GM19035 (cell line): ENCODE data around the gene ITGB8.

Source experiments
- ATAC-seq: cut with Tn5 transposase; IDR thresholded peaks from one replicate; pipeline ENCODE4 v1.9.1; 2021; ENCODE audit not compliant: unreplicated experiment

ITGB8 gene

DNA sequence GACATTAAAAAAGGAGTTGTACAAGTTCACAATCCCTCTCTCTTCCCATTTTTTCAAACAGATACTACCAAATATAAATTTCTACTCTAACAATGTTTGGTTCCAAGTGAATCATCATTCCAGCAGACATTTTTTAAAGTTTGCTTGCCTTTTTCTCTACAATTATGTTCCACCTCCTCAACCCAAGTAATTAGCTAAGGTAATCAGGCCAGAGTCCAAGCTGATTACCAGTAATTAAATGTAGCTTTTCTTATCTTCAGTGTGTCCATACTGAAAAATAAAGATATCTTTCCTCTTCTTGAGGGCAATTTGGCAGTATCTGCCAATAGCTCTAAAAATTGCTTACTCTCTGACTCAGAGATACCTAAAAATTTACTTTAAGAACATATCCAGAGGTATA is 126.0 kb downstream of the ITGB8 start:
- no peak for ATAC-seq

DNA sequence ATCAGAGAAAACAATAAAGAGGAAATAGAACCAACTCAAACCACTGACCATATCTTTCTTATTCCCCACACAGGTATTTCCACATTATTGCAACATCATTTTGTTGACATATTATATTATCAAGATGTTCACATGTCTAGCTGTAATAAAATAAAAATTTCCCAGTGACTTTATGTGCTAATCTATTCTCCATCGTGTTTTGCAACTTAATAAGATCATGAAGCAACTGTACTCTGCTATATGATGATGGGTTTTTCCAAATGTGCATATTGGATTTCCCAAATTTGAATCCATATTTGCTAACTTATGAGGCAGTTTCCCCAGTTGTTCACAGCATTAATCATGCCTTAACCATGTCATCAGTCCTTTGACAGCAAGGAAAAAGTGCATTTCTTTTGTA is 127.8 kb downstream of the ITGB8 start:
- no peak for ATAC-seq

DNA sequence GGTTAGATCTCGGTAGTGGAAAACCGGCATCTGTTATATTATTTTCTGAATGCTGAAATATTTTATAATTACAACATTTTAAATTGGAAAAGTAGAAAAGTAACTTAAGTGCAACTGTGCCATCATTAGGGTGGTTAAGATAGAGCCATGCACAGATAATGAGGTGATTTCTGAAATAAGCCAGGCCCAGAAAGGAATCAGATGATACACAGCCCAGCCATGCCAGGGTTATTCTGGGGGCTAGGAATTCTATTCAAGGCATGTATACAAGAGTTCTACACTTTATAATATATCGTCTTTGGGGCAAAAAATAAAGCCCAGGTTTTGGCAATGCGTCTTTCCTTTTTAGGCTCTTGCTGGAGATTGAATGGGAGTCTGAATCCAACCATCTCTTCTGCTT is 128.7 kb downstream of the ITGB8 start:
- ATAC-seq = no peak

DNA sequence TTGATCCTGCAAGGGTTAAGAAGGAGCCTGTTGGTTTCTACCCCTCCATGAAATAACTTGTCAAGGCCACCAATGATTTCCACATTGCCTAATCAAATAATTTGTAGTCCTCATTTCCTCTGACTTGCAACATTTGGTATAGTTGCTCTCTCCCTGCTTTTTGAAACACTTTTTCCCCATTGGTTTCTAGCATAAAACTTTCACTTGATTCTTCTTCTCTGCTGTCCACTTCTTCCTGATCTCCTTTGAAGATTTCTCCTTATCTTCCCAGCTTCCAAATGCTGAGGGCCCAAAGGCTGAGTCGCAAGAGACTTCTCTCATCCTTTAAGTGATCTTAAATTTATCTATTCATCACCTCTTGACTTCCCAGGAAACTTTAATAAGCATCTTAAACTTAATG is 134.2 kb downstream of the ITGB8 start:
- no peak for ATAC-seq
